Measurements from ENCODE around the gene COPE. TPM values are rescaled to one million over a fixed set of nuclear protein-coding genes. Genes with fewer than 3 reads are reported as not detected.
"Not testable (repeated sequence)": the region's sequence is repeated elsewhere in the genome, so short reads cannot be mapped to it uniquely, and the experiment has no call there.

COPE gene
- total RNA-seq, 1 donor from 2014 or later, result 161 TPM

DNA sequence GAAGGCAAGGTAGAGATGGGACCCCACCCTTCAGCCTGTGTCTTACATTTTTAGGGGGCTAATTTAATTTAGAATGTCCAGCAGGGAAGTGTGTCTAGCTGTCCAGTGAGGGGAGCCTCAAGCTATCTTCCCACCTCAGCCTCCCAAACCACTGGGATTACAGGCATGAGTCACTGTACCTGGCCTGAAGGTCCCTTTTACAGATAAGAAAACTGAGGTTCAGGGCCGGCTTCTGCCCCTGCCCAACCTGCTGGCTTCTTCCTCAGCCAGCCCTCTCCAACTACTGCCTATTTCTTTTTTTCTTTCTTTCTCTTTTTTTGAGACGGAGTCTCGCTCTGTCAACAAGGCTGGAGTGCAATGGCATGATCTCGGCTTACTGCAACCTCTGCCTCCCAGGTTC is 41.2 kb upstream of the COPE start:
- TF ChIP-seq, protein P1, sequence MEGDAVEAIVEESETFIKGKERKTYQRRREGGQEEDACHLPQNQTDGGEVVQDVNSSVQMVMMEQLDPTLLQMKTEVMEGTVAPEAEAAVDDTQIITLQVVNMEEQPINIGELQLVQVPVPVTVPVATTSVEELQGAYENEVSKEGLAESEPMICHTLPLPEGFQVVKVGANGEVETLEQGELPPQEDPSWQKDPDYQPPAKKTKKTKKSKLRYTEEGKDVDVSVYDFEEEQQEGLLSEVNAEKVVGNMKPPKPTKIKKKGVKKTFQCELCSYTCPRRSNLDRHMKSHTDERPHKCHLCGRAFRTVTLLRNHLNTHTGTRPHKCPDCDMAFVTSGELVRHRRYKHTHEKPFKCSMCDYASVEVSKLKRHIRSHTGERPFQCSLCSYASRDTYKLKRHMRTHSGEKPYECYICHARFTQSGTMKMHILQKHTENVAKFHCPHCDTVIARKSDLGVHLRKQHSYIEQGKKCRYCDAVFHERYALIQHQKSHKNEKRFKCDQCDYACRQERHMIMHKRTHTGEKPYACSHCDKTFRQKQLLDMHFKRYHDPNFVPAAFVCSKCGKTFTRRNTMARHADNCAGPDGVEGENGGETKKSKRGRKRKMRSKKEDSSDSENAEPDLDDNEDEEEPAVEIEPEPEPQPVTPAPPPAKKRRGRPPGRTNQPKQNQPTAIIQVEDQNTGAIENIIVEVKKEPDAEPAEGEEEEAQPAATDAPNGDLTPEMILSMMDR (IDR thresholded peaks at IDR 0.05; ENCODE audit: unreplicated experiment), result no peak
- H3K4me3 Mint-ChIP-seq, result no peak overlapping the region

DNA sequence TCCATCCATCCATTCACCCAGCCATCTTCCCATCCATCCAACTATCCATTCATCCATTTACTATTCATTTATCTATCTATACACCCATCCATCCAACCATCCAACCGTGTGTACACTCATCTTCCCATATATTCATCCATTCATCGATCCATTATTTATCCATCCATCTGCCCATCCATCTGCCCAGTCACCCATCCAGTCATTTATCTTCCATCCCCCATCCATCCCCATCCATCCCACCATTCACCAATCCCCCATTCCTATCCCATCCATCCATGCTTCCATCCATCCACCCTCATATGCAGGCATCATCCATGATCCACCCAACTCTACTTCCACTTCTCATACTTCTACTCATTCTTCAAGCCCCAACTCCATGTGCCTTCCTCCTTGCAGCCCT is 35.9 kb upstream of the COPE start:
- TF ChIP-seq, protein P1 (IDR thresholded peaks at IDR 0.05; ENCODE audit: unreplicated experiment), result no peak
- no peak overlapping the region for H3K4me3 Mint-ChIP-seq
- no peak overlapping the region for H3K27ac Mint-ChIP-seq
- H3K9me3 Mint-ChIP-seq, result peaks cover 4% of the 10 kb centered on the region
- H3K27me3 Mint-ChIP-seq (ENCODE audit: low read depth), result peaks cover 3% of the 10 kb centered on the region
- H3K36me3 Mint-ChIP-seq, result no peaks in the 10 kb centered on the region
- no peaks in the 10 kb centered on the region for H3K4me1 Mint-ChIP-seq
- DNase-seq (ENCODE audit: low spot score in 2 of 2, unreplicated experiment in 2 of 2), result no peak

More for the DNA sequence above, 41.2 kb upstream of the COPE start:
- no peak for DNase-seq (ENCODE audit: low spot score in 2 of 2, unreplicated experiment in 2 of 2)
- Mint-ChIP-seq H3K36me3 (no peaks in the 10 kb centered on the region), H3K4me1 (no peaks in the 10 kb centered on the region), H3K27me3 (ENCODE audit: low read depth) (peaks cover 14% of the 10 kb centered on the region), H3K27ac (no peak overlapping the region), H3K9me3 (no peaks in the 10 kb centered on the region)

DNA sequence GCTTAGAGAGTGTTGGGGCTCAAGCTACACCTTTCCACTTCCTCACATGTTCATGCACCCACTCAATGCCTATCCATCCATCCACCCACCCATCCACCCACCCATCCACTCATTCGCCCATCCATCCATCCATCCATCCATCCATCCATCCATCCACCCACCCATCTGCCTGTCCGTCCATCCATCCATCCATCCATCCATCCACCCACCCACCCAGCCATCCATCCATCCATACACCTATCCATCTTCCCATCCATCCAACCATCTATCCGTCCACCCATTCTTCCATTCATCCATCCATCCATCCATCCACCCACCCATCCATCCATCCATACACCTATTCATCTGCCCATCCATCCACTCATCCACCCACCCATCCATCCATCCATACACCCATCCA is 34.9 kb upstream of the COPE start:
- TF ChIP-seq, protein P1 (IDR thresholded peaks at IDR 0.05; ENCODE audit: unreplicated experiment), result no peak
- Mint-ChIP-seq H3K4me1 (no peaks in the 10 kb centered on the region), H3K9me3 (peaks cover 4% of the 10 kb centered on the region), H3K4me3 (no peak overlapping the region), H3K27ac (no peak overlapping the region), H3K36me3 (no peaks in the 10 kb centered on the region), H3K27me3 (ENCODE audit: low read depth) (peaks cover 3% of the 10 kb centered on the region)
- DNase-seq (ENCODE audit: low spot score in 2 of 2, unreplicated experiment in 2 of 2), result no peak

DNA sequence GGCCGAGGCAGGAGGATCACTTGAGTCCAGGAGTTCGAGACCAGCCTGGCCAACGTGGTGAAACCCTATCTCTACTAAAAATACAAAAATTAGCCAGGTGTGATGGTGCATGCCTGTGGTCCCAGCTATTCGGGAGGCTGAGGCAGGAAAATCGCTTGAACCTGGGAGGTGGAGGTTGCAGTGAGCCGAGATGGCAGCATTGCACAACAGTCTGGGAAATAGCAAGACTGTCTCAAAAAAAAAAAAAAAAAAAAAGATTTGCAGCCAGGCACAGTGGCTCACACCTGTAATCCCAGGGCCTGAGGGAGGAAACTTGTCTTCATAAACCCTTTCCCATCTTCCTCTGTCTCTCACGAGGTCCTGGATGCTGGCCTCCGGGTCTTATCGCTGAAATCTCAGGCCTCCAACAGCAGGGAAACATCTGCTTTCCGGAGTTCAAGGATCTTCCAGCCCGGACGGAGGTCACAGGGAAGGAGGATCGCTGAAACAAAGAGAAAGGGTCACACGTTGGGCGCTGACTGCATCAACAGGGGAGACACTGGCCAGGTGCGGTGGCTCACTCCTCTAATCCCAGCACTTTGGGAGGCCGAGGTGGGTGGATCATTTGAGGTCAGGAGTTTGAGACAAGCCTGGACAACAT is 33.3 kb upstream of the COPE start:
- not testable (repeated sequence) for H3K4me3 Mint-ChIP-seq; H3K4me1 Mint-ChIP-seq; H3K27me3 Mint-ChIP-seq (ENCODE audit: low read depth); H3K9me3 Mint-ChIP-seq; DNase-seq (ENCODE audit: low spot score in 2 of 2, unreplicated experiment in 2 of 2); H3K27ac Mint-ChIP-seq; H3K36me3 Mint-ChIP-seq

DNA sequence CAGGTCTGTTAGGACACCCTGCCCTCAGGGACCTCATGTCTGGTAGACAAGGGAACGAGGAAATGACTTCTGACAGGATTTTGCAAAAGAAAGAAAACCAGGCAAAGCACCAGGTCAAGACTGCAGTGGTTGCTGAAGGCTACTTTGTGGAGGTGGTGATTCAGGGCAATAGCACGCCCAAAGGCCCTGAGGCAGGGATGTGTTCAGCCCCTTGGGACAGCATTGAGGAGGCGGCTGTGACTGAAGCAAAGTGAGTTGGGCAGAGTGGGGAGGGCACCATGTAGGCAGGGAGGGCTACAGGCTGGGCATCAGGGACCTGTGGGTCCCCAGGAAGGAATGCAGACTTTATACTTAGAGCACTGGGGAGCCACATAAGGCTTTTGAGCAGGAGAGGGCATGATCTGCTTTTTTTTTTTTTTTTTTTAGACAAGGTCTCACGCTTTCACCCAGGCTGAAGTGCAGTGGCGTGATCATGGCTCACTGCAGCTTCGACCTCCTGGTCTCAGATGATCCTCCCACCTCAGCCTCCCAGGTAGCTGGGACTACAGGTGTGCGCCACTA is 32.6 kb upstream of the COPE start:
- DNase-seq (ENCODE audit: low spot score in 2 of 2, unreplicated experiment in 2 of 2), result no peak
- Mint-ChIP-seq H3K36me3 (no peaks in the 10 kb centered on the region), H3K4me1 (no peaks in the 10 kb centered on the region), H3K27me3 (ENCODE audit: low read depth) (peaks cover 1% of the 10 kb centered on the region), H3K27ac (no peak overlapping the region), H3K9me3 (peaks cover 4% of the 10 kb centered on the region), H3K4me3 (no peak overlapping the region)
- TF ChIP-seq, protein P1 (IDR thresholded peaks at IDR 0.05; ENCODE audit: unreplicated experiment), result no peak

DNA sequence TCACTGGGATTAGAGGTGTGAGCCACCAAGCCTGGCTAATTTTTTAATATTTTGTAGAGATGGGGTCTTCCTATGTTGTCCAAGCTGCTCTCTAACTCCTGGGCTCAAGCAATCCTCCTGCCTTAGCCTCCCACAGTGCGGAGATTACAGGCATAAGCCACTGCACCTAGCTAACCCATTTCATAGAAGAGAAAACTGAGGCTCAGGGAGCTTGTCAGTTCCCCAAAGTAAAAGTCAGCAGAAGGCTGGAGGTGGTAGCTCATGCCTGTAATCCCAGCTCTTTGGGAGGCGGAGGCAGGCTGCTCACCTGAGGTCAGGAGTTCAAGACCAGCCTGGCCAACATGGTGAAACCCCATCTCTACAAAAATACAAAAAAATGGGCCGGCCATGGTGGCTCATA is 30.7 kb upstream of the COPE start:
- H3K4me3 Mint-ChIP-seq, result no peak overlapping the region
- peaks cover 1% of the 10 kb centered on the region for H3K27me3 Mint-ChIP-seq (ENCODE audit: low read depth)
- H3K4me1 Mint-ChIP-seq, result no peaks in the 10 kb centered on the region
- DNase-seq (ENCODE audit: low spot score in 2 of 2, unreplicated experiment in 2 of 2), result no peak
- no peak overlapping the region for H3K27ac Mint-ChIP-seq
- peaks cover 1% of the 10 kb centered on the region for H3K9me3 Mint-ChIP-seq
- H3K36me3 Mint-ChIP-seq, result no peaks in the 10 kb centered on the region
- TF ChIP-seq, protein P1 (IDR thresholded peaks at IDR 0.05; ENCODE audit: unreplicated experiment), result no peak
